ENCODE data around the gene USP21.

USP21 gene

GRCh38 chr1:161171191-161171590 lies 11.9 kb downstream of the USP21 start:
- DNase-seq (ENCODE audit: low spot score), result no peak

- DNase-seq (ENCODE audit: low spot score), result no peak
These were observed 12.4 kb downstream of the USP21 start for GRCh38 chr1:161171696-161172095.

- DNase-seq (ENCODE audit: low spot score), result no peak
These were observed 13.0 kb downstream of the USP21 start for GRCh38 chr1:161172349-161172748.

GRCh38 chr1:161172776-161173376 lies 13.6 kb downstream of the USP21 start:
- DNase-seq (ENCODE audit: low spot score), result no peak

GRCh38 chr1:161173711-161174110 lies 14.4 kb downstream of the USP21 start:
- DNase-seq (ENCODE audit: low spot score), result no peak

GRCh38 chr1:161174911-161175310 lies 15.6 kb downstream of the USP21 start:
- no peak for DNase-seq (ENCODE audit: low spot score)

- DNase-seq (ENCODE audit: low spot score), result no peak
These were observed 16.6 kb downstream of the USP21 start for GRCh38 chr1:161175771-161176453.

- no peak for DNase-seq (ENCODE audit: low spot score)
These were observed 17.3 kb downstream of the USP21 start for GRCh38 chr1:161176468-161177111.

- peak; percentile 93 for DNase-seq (ENCODE audit: low spot score)
These were observed 18.0 kb downstream of the USP21 start, which contains the start of gene B4GALT3 for GRCh38 chr1:161177112-161177935. Gene B4GALT3 (minus strand): TSS chr1:161177507. CDS start chr1:161176060, 1,447 bp downstream.

GRCh38 chr1:161177936-161178244 lies 18.6 kb downstream of the USP21 start:
- DNase-seq (ENCODE audit: low spot score), result no peak

- DNase-seq (ENCODE audit: low spot score), result no peak
These were observed 20.4 kb downstream of the USP21 start for GRCh38 chr1:161179698-161180097.

GRCh38 chr1:161180639-161181038 lies 21.3 kb downstream of the USP21 start:
- DNase-seq (ENCODE audit: low spot score), result peak; percentile 45

- DNase-seq (ENCODE audit: low spot score), result peak; percentile 90
These were observed 22.9 kb downstream of the USP21 start for GRCh38 chr1:161182214-161182613.

- peak; percentile 91 for DNase-seq (ENCODE audit: low spot score)
These were observed 26.0 kb downstream of the USP21 start for GRCh38 chr1:161185282-161185682.

GRCh38 chr1:161185732-161186311 lies 26.5 kb downstream of the USP21 start:
- no peak for DNase-seq (ENCODE audit: low spot score)

- DNase-seq (ENCODE audit: low spot score), result no peak
These were observed 28.0 kb downstream of the USP21 start for GRCh38 chr1:161187311-161187710.

- no peak for DNase-seq (ENCODE audit: low spot score)
These were observed 29.1 kb downstream of the USP21 start for GRCh38 chr1:161188381-161188780.

GRCh38 chr1:161189036-161189435 lies 29.7 kb downstream of the USP21 start:
- DNase-seq (ENCODE audit: low spot score), result no peak

- no peak for DNase-seq (ENCODE audit: low spot score)
These were observed 31.7 kb downstream of the USP21 start for GRCh38 chr1:161190962-161191521.

- no peak for DNase-seq (ENCODE audit: low spot score)
These were observed 32.7 kb downstream of the USP21 start for GRCh38 chr1:161191971-161192370.

GRCh38 chr1:161192476-161193465 lies 33.5 kb downstream of the USP21 start:
- peak; percentile 85 for DNase-seq (ENCODE audit: low spot score)

Measured in CD4-positive, alpha-beta T cell treated with Interleukin-15 for 4 hours (primary cell).